Epithelial cell of alveolus of lung (primary cell): ENCODE results near the gene CDH18. TPM values are rescaled to one million over a fixed set of nuclear protein-coding genes. Genes with fewer than 3 reads are reported as not detected.

ENCODE experiments used
- total RNA-seq: library from RNA; depleted of rRNA; stranded (reverse); fragments of >200 nt; gene quantifications from 2 replicates; pipeline ENCODE4 v1.2.1, GENCODE V29; 2015

CDH18 gene
- 0.64 and 1.3 TPM in 2 replicates for total RNA-seq

GRCh38 chr5:19987612-19988361 lies at the start of gene CDH18:
Gene CDH18, minus strand, starts transcription at chr5:19988200. Its CDS starts 149,214 bp downstream, at chr5:19838986.

